Caco-2 (cell line): ENCODE data around the gene NHERF2. TPM values are rescaled to one million over a fixed set of nuclear protein-coding genes. Genes with fewer than 3 reads are reported as not detected.
A peak's percentile ranks its signal among the peaks of the same experiment; 100 is the strongest.

Source experiments
- BruUV-seq: library from RNA; stranded (reverse); fragments of 400-500 nt; replicated peaks from 2 replicates; lab custom pipeline; 2021; lab: Mats Ljungman, UMichigan
- CTCF ChIA-PET: fragments of 300-600 bp; sonication (Branson Sonifier 250); formaldehyde crosslinking; loops from one replicate; lab custom pipeline; 2022; ENCODE audit warnings: antibody characterized with exemption; lab: Charles Lee
- POLR2A ChIA-PET: fragments of 300-600 bp; sonication (Branson Sonifier 250); formaldehyde crosslinking; loops from one replicate; lab custom pipeline; 2022; ENCODE audit warnings: antibody characterized with exemption; lab: Charles Lee
- DNase-seq, 2 experiments: peaks; one replicate each; pipeline versions ENCODE4 v3.0.0 to v3.0.0-alpha.2; 2020 to 2022
- H3K27me3 ChIP-seq: replicated peaks from 2 replicates; pipeline ENCODE4 v1.6.0; 2011; ENCODE audit warnings: low read length; ENCODE audit not compliant: control insufficient read depth, insufficient read depth
- H3K36me3 ChIP-seq: 2 replicates; pipeline ENCODE4 v1.5.1; 2011; ENCODE audit warnings: low read length; ENCODE audit not compliant: control insufficient read depth, insufficient read depth
- H3K4me1 ChIP-seq: fragments of 250-450 bp; sonication (Bioruptor Pico); 2 replicates; pipeline ENCODE4 v1.5.1; 2020; ENCODE audit warnings: mild to moderate bottlenecking
- H3K4me3 ChIP-seq: 2 replicates; pipeline ENCODE4 v1.5.1; 2011; ENCODE audit warnings: low read depth, mild to moderate bottlenecking, control low read depth, low read length
- H3K9me3 ChIP-seq: fragments of 250-450 bp; sonication (Bioruptor Pico); 2 replicates; pipeline ENCODE4 v1.5.1; 2020; ENCODE audit warnings: mild to moderate bottlenecking, moderate library complexity
- H3K27ac Mint-ChIP-seq: one replicate; pipeline ENCODE4 v1.8.0; 2022; ENCODE audit warnings: mixed read lengths; ENCODE audit not compliant: unreplicated experiment
- H3K27me3 Mint-ChIP-seq: one replicate; pipeline ENCODE4 v1.8.0; 2022; ENCODE audit warnings: mixed read lengths; ENCODE audit not compliant: insufficient read depth, unreplicated experiment
- H3K36me3 Mint-ChIP-seq: one replicate; pipeline ENCODE4 v1.8.0; 2022; ENCODE audit warnings: mild to moderate bottlenecking, mixed read lengths; ENCODE audit not compliant: insufficient read depth, unreplicated experiment
- H3K4me1 Mint-ChIP-seq: one replicate; pipeline ENCODE4 v1.8.0; 2022; ENCODE audit warnings: low read depth, mixed read lengths; ENCODE audit not compliant: unreplicated experiment
- H3K4me3 Mint-ChIP-seq: one replicate; pipeline ENCODE4 v1.8.0; 2022; ENCODE audit warnings: mild to moderate bottlenecking, moderate library complexity, mixed read lengths; ENCODE audit not compliant: unreplicated experiment
- H3K9me3 Mint-ChIP-seq: one replicate; pipeline ENCODE4 v1.8.0; 2022; ENCODE audit warnings: mixed read lengths; ENCODE audit not compliant: unreplicated experiment
- intact Hi-C: fragments of 100-400 bp; cut with micrococcal nuclease; formaldehyde crosslinking; loops from one replicate; pipeline ENCODE4 v1.10.0; 2022; ENCODE audit not compliant: unreplicated experiment
- total RNA-seq: library from RNA; stranded (reverse); gene quantifications from 2 replicates; pipeline ENCODE4 v1.2.3, GENCODE V29; 2022
- TF ChIP-seq, protein P1 (sequence below), 2 experiments: fragments of 200-600 bp in 1 of 2; IDR thresholded peaks; 1 replicate in 1 of 2; 2 replicates in 1 of 2; pipeline versions ENCODE4 v1.5.1 to v1.8.0; 2011 to 2022; ENCODE audit warnings: antibody characterized with exemption in 1 of 2, control low read depth in 1 of 2, inconsistent platforms in 1 of 2, low read depth in 1 of 2, low read length in 1 of 2, mild to moderate bottlenecking in 1 of 2, moderate library complexity in 1 of 2; ENCODE audit not compliant: insufficient read depth in 1 of 2, severe bottlenecking in 1 of 2, unreplicated experiment in 1 of 2

Gene NHERF2
- total RNA-seq, 1 experiment from 2014 or later = 26.6 TPM

DNA sequence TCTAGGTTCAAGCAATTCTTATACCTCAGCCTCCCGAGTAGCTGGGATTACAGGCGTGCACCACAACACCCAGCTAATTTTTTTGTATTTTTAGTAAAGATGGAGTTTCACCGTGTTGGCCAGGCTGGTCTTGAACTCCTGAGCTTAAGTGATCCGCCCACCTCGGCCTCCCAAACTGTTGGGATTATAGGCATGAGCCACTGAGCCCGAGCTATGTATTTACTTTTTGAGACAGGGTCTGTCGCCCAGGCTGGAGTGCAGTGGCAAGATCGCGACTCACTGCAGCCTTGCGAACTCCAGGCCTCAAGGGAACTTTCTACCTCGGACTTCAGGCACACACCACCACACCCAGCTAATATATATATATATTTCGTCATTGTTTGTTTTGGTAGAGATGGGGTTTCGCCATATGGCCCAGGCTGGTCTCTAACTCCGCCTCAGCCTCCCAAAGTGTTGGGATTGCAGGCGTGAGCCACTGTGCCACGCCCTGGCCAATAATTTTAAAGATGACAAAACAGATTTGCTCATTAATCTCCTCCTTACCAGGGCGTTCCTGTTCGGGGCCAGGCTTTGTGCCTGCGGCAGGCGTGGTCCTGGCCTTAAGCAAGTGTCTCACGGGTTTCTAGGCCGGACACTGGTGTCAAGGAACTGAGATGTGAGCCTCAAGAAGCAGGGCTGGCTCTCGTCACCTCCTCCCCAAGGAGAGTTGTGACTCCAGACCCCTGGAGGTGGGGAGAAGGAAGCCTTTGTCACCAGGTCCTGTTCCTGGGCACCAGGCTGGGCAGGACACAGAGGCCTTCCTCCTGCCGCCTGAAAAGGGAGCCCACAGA is 11.4 kb upstream of the NHERF2 start:
- Mint-ChIP-seq H3K9me3 (no peaks in the 10 kb centered on the region), H3K4me1 (no peaks in the 10 kb centered on the region), H3K27me3 (no peaks in the 10 kb centered on the region), H3K4me3 (no peak overlapping the region), H3K36me3 (no peaks in the 10 kb centered on the region), H3K27ac (peak overlapping the region; percentile 48)
- Histone ChIP-seq H3K4me3 (no peak overlapping the region), H3K9me3 (no peaks in the 10 kb centered on the region), H3K27me3 (no peaks in the 10 kb centered on the region), H3K4me1 (peaks cover 11% of the 10 kb centered on the region), H3K36me3 (no peaks in the 10 kb centered on the region)
- no TSS peak for BruUV-seq
- ChIA-PET CTCF (interaction anchor here (1.2 kb wide), 1 partner anchor 140 kb away, joined by 3 read pairs; the partner anchor contains the start of gene TRAF7), POLR2A (interaction anchor here (0.5 kb wide), 1 partner anchor 398 kb away, joined by 6 read pairs; no protein-coding TSS in a partner anchor)
- DNase-seq = peak; percentile 74 to 81
- intact Hi-C loops = no loop called here
- TF ChIP-seq, protein P1, sequence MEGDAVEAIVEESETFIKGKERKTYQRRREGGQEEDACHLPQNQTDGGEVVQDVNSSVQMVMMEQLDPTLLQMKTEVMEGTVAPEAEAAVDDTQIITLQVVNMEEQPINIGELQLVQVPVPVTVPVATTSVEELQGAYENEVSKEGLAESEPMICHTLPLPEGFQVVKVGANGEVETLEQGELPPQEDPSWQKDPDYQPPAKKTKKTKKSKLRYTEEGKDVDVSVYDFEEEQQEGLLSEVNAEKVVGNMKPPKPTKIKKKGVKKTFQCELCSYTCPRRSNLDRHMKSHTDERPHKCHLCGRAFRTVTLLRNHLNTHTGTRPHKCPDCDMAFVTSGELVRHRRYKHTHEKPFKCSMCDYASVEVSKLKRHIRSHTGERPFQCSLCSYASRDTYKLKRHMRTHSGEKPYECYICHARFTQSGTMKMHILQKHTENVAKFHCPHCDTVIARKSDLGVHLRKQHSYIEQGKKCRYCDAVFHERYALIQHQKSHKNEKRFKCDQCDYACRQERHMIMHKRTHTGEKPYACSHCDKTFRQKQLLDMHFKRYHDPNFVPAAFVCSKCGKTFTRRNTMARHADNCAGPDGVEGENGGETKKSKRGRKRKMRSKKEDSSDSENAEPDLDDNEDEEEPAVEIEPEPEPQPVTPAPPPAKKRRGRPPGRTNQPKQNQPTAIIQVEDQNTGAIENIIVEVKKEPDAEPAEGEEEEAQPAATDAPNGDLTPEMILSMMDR (IDR thresholded peaks at IDR 0.05; ENCODE audit: insufficient read depth in 1 of 2, low read depth in 1 of 2, low read length in 1 of 2, severe bottlenecking in 1 of 2, unreplicated experiment in 1 of 2) = no peak

DNA sequence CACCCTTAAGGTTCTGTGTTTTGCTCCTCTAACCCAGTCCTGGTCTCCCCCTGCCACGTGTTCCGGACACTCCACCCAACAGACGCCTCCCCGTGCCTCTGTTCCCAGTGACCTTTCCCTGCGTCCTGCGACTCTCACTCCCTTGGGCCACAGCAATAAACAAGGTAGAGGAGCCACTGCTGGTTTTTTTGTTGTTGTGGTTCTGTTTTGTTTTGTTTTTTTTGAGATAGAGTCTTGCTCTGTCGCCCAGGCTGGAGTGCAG is 10.8 kb upstream of the NHERF2 start:
- CTCF ChIA-PET = interaction anchor here (1.2 kb wide), 1 partner anchor 140 kb away, joined by 3 read pairs; the partner anchor contains the start of gene TRAF7
- Mint-ChIP-seq H3K36me3 (no peaks in the 10 kb centered on the region), H3K27me3 (no peaks in the 10 kb centered on the region), H3K27ac (peak overlapping the region; percentile 48), H3K9me3 (no peaks in the 10 kb centered on the region), H3K4me1 (no peaks in the 10 kb centered on the region), H3K4me3 (no peak overlapping the region)
- DNase-seq = no peak
- TSS peak; percentile 67 for BruUV-seq
- TF ChIP-seq, protein P1 (IDR thresholded peaks at IDR 0.05; ENCODE audit: insufficient read depth in 1 of 2, low read depth in 1 of 2, low read length in 1 of 2, severe bottlenecking in 1 of 2, unreplicated experiment in 1 of 2) = no peak
- Histone ChIP-seq H3K4me3 (no peak overlapping the region), H3K27me3 (no peaks in the 10 kb centered on the region), H3K36me3 (no peaks in the 10 kb centered on the region), H3K4me1 (peaks cover 11% of the 10 kb centered on the region), H3K9me3 (no peaks in the 10 kb centered on the region)
- intact Hi-C loops = no loop called here
- POLR2A ChIA-PET = no interaction called here

DNA sequence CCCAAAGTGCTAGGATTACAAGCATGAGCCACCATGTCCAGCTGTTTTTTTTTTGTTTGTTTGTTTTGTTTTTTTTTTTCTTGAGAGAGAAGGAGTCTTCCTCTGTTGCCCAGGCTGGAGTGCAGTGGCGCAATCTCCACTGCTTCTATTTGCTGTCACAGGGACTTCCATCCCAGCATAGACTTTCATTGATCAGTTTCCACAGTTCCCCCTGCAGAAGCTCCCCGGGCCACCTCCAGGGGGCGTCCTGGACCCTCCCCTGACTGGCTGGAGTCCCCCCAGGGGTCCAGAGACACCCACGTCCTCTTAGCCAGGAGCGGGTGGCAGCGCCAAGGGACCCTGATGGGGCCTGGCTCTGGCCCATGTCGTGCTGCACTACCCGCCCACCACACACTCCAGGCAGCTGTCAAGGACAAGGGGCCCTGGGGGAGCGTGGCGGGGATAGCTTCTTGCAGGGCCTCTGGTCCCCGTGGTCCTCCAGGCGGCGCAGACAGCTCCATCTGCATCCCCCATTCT is 10.2 kb upstream of the NHERF2 start:
- POLR2A ChIA-PET = no interaction called here

More for the DNA sequence above, 10.2 kb upstream of the NHERF2 start:
- Histone ChIP-seq H3K9me3 (no peaks in the 10 kb centered on the region), H3K36me3 (no peaks in the 10 kb centered on the region), H3K27me3 (no peaks in the 10 kb centered on the region), H3K4me3 (no peak overlapping the region), H3K4me1 (peaks cover 11% of the 10 kb centered on the region)
- Mint-ChIP-seq H3K4me1 (no peaks in the 10 kb centered on the region), H3K4me3 (no peak overlapping the region), H3K27ac (no peak overlapping the region), H3K36me3 (no peaks in the 10 kb centered on the region), H3K27me3 (no peaks in the 10 kb centered on the region), H3K9me3 (no peaks in the 10 kb centered on the region)
- CTCF ChIA-PET = interaction anchor here (1.2 kb wide), 1 partner anchor 139 kb away, joined by 3 read pairs; the partner anchor contains the start of gene TRAF7
- peak in 1 of 2 experiments; percentile 26 for DNase-seq
- BruUV-seq = no TSS peak
- intact Hi-C loops = no loop called here
- TF ChIP-seq, protein P1 (IDR thresholded peaks at IDR 0.05; ENCODE audit: insufficient read depth in 1 of 2, low read depth in 1 of 2, low read length in 1 of 2, severe bottlenecking in 1 of 2, unreplicated experiment in 1 of 2) = peak in 1 of 2 experiments; percentile 20
